WTC11 (cell line): ENCODE data around the gene RABEPK. TPM values are rescaled to one million over a fixed set of nuclear protein-coding genes. Genes with fewer than 3 reads are reported as not detected.

Experiments
- ATAC-seq: fragments of 200-7000 bp; cut with Tn5 transposase; 2 replicates; pipeline ENCODE4 v1.10.0; 2021; ENCODE audit warnings: mild to moderate bottlenecking, moderate library complexity
- CTCF ChIA-PET: fragments of 300-600 bp; sonication (Branson Sonifier 250); formaldehyde crosslinking; loops from one replicate; lab custom pipeline; 2021; ENCODE audit warnings: antibody characterized with exemption; lab: Charles Lee
- POLR2A ChIA-PET: fragments of 350-600 bp; sonication (Branson Sonifier 250); formaldehyde crosslinking; loops from one replicate; lab custom pipeline; 2021; ENCODE audit warnings: antibody characterized with exemption; lab: Charles Lee
- DNase-seq: peaks from one replicate; pipeline ENCODE4 v3.0.0; 2021; ENCODE audit warnings: low spot score
- H3K27ac Mint-ChIP-seq: 2 replicates; pipeline ENCODE4 v1.8.0; 2021; ENCODE audit warnings: mixed read lengths
- H3K27me3 Mint-ChIP-seq: 2 replicates; pipeline ENCODE4 v1.8.0; 2021; ENCODE audit warnings: low read depth, mild to moderate bottlenecking, moderate library complexity, mixed read lengths
- H3K36me3 Mint-ChIP-seq: 2 replicates; pipeline ENCODE4 v1.8.0; 2021; ENCODE audit warnings: mixed read lengths
- H3K4me1 Mint-ChIP-seq: 2 replicates; pipeline ENCODE4 v1.8.0; 2022; ENCODE audit warnings: mixed read lengths
- H3K4me3 Mint-ChIP-seq: 2 replicates; pipeline ENCODE4 v1.8.0; 2021; ENCODE audit warnings: mild to moderate bottlenecking, moderate library complexity, mixed read lengths
- H3K9me3 Mint-ChIP-seq: 2 replicates; pipeline ENCODE4 v1.8.0; 2021; ENCODE audit warnings: mixed read lengths
- CREB1 ChIP-seq: sonication (generic); formaldehyde crosslinking; IDR thresholded peaks from 2 replicates; pipeline ENCODE4 v1.8.0; 2023; ENCODE audit warnings: mild to moderate bottlenecking, missing genetic modification reagents
- EMX1 ChIP-seq: fragments of 250-450 bp; sonication (Bioruptor Pico); IDR thresholded peaks from 2 replicates; pipeline ENCODE4 v1.8.0; 2021; ENCODE audit warnings: mild to moderate bottlenecking
- MXD4 ChIP-seq: fragments of 250-450 bp; sonication (Bioruptor Pico); IDR thresholded peaks from 2 replicates; pipeline ENCODE4 v1.8.0; 2021; ENCODE audit warnings: mild to moderate bottlenecking, moderate library complexity, borderline replicate concordance
- NR3C1 ChIP-seq: sonication (generic); formaldehyde crosslinking; conservative IDR thresholded peaks from 2 replicates; pipeline ENCODE4 v1.8.1; 2023; ENCODE audit warnings: low read depth, mild to moderate bottlenecking, missing genetic modification reagents
- TCF7 ChIP-seq: sonication (generic); formaldehyde crosslinking; IDR thresholded peaks from 2 replicates; pipeline ENCODE4 v1.8.0; 2022; ENCODE audit warnings: mild to moderate bottlenecking, low read depth, missing genetic modification reagents, moderate library complexity
- ZNF121 ChIP-seq: sonication (generic); formaldehyde crosslinking; IDR thresholded peaks from 2 replicates; pipeline ENCODE4 v1.8.0; 2023; ENCODE audit warnings: missing genetic modification reagents
- ZNF138 ChIP-seq: sonication (generic); formaldehyde crosslinking; conservative IDR thresholded peaks from 2 replicates; pipeline ENCODE4 v1.8.1; 2022; ENCODE audit warnings: mild to moderate bottlenecking, moderate library complexity, missing genetic modification reagents
- ZNF317 ChIP-seq: sonication (generic); formaldehyde crosslinking; IDR thresholded peaks from 2 replicates; pipeline ENCODE4 v1.8.1; 2023; ENCODE audit warnings: low read depth, mild to moderate bottlenecking, moderate library complexity, missing genetic modification reagents, borderline replicate concordance
- total RNA-seq: library from RNA; stranded (reverse); gene quantifications from 3 replicates; pipeline ENCODE4 v1.2.3, GENCODE V29; 2021
- TF ChIP-seq, protein P1 (sequence below): sonication (generic); formaldehyde crosslinking; IDR thresholded peaks from 2 replicates; pipeline ENCODE4 v1.8.1; 2023; ENCODE audit warnings: mild to moderate bottlenecking, missing genetic modification reagents, borderline replicate concordance
- TF ChIP-seq, protein P2 (sequence below): sonication (generic); formaldehyde crosslinking; IDR thresholded peaks from 2 replicates; pipeline ENCODE4 v1.8.1; 2023; ENCODE audit warnings: mild to moderate bottlenecking, missing genetic modification reagents, moderate library complexity
- TF ChIP-seq, protein P3 (sequence below): sonication (generic); formaldehyde crosslinking; IDR thresholded peaks from 2 replicates; pipeline ENCODE4 v1.8.0; 2023; ENCODE audit warnings: mild to moderate bottlenecking, missing genetic modification reagents
- TF ChIP-seq, protein P4 (sequence below): sonication (generic); formaldehyde crosslinking; IDR thresholded peaks from 2 replicates; pipeline ENCODE4 v1.8.1; 2022; ENCODE audit warnings: low read depth, mild to moderate bottlenecking, moderate library complexity, missing genetic modification reagents, borderline replicate concordance
- TF ChIP-seq, protein P5 (sequence below): sonication (generic); formaldehyde crosslinking; IDR thresholded peaks from 2 replicates; pipeline ENCODE4 v1.8.0; 2022; ENCODE audit warnings: mild to moderate bottlenecking, missing genetic modification reagents
- TF ChIP-seq, protein P6 (sequence below): sonication (generic); formaldehyde crosslinking; IDR thresholded peaks from 2 replicates; pipeline ENCODE4 v1.8.1; 2022; ENCODE audit warnings: mild to moderate bottlenecking, moderate library complexity, missing genetic modification reagents
- TF ChIP-seq, protein P7 (sequence below): sonication (generic); formaldehyde crosslinking; conservative IDR thresholded peaks from 2 replicates; pipeline ENCODE4 v1.8.1; 2023; ENCODE audit warnings: mild to moderate bottlenecking, low read depth, missing genetic modification reagents, moderate library complexity
- TF ChIP-seq, protein P8 (sequence below): sonication (generic); formaldehyde crosslinking; IDR thresholded peaks from 2 replicates; pipeline ENCODE4 v1.8.1; 2022; ENCODE audit warnings: missing genetic modification reagents, borderline replicate concordance

Gene RABEPK
- total RNA-seq, 1 experiment from 2014 or later = 25.5 TPM

DNA sequence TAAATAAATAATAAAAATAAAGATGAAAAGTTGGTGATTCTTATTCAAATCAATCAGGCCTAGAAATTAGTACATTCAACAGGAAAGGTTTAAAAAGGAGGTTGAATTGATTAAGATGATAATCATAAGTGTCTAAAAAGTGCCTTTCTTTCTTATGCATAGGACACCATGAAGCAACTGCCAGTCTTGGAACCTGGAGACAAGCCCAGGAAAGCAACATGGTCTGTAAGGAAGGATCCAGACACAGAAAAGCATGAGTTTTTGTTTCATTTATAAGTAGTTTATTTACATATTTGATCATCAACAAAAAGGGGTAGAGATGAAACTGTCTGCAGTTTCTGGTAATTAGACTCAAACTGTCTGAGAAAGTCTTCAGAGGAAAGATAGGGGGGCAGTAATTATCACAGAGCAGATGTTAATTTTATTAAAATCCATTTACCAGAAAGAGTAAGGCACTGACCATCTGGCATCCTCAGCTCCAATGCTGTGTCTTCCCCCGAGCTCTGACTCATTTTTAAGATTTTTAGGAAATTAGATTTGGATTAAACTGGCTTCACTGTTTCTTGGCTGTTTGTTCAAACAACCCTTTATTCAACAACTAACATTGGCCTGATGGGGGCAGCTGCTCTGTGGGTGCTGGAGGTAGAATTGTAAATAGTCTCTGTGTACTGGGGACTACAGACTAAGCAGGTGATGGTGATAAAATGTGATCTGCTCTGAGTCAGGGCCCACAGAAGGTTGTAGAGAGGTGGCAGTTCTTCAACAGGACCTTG is 2.7 kb downstream of the RABEPK start (continued):
- TF ChIP-seq, protein P1, sequence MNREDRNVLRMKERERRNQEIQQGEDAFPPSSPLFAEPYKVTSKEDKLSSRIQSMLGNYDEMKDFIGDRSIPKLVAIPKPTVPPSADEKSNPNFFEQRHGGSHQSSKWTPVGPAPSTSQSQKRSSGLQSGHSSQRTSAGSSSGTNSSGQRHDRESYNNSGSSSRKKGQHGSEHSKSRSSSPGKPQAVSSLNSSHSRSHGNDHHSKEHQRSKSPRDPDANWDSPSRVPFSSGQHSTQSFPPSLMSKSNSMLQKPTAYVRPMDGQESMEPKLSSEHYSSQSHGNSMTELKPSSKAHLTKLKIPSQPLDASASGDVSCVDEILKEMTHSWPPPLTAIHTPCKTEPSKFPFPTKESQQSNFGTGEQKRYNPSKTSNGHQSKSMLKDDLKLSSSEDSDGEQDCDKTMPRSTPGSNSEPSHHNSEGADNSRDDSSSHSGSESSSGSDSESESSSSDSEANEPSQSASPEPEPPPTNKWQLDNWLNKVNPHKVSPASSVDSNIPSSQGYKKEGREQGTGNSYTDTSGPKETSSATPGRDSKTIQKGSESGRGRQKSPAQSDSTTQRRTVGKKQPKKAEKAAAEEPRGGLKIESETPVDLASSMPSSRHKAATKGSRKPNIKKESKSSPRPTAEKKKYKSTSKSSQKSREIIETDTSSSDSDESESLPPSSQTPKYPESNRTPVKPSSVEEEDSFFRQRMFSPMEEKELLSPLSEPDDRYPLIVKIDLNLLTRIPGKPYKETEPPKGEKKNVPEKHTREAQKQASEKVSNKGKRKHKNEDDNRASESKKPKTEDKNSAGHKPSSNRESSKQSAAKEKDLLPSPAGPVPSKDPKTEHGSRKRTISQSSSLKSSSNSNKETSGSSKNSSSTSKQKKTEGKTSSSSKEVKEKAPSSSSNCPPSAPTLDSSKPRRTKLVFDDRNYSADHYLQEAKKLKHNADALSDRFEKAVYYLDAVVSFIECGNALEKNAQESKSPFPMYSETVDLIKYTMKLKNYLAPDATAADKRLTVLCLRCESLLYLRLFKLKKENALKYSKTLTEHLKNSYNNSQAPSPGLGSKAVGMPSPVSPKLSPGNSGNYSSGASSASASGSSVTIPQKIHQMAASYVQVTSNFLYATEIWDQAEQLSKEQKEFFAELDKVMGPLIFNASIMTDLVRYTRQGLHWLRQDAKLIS (CRISPR knock-in tag) = no peak
- TF ChIP-seq, protein P2, sequence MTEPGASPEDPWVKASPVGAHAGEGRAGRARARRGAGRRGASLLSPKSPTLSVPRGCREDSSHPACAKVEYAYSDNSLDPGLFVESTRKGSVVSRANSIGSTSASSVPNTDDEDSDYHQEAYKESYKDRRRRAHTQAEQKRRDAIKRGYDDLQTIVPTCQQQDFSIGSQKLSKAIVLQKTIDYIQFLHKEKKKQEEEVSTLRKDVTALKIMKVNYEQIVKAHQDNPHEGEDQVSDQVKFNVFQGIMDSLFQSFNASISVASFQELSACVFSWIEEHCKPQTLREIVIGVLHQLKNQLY (CRISPR knock-in tag) = no peak
- TF ChIP-seq, protein P3, sequence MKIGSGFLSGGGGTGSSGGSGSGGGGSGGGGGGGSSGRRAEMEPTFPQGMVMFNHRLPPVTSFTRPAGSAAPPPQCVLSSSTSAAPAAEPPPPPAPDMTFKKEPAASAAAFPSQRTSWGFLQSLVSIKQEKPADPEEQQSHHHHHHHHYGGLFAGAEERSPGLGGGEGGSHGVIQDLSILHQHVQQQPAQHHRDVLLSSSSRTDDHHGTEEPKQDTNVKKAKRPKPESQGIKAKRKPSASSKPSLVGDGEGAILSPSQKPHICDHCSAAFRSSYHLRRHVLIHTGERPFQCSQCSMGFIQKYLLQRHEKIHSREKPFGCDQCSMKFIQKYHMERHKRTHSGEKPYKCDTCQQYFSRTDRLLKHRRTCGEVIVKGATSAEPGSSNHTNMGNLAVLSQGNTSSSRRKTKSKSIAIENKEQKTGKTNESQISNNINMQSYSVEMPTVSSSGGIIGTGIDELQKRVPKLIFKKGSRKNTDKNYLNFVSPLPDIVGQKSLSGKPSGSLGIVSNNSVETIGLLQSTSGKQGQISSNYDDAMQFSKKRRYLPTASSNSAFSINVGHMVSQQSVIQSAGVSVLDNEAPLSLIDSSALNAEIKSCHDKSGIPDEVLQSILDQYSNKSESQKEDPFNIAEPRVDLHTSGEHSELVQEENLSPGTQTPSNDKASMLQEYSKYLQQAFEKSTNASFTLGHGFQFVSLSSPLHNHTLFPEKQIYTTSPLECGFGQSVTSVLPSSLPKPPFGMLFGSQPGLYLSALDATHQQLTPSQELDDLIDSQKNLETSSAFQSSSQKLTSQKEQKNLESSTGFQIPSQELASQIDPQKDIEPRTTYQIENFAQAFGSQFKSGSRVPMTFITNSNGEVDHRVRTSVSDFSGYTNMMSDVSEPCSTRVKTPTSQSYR (CRISPR knock-in tag) = no peak
- TF ChIP-seq, protein P4, sequence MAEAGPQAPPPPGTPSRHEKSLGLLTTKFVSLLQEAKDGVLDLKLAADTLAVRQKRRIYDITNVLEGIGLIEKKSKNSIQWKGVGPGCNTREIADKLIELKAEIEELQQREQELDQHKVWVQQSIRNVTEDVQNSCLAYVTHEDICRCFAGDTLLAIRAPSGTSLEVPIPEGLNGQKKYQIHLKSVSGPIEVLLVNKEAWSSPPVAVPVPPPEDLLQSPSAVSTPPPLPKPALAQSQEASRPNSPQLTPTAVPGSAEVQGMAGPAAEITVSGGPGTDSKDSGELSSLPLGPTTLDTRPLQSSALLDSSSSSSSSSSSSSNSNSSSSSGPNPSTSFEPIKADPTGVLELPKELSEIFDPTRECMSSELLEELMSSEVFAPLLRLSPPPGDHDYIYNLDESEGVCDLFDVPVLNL = no peak
- TF ChIP-seq, protein P5, sequence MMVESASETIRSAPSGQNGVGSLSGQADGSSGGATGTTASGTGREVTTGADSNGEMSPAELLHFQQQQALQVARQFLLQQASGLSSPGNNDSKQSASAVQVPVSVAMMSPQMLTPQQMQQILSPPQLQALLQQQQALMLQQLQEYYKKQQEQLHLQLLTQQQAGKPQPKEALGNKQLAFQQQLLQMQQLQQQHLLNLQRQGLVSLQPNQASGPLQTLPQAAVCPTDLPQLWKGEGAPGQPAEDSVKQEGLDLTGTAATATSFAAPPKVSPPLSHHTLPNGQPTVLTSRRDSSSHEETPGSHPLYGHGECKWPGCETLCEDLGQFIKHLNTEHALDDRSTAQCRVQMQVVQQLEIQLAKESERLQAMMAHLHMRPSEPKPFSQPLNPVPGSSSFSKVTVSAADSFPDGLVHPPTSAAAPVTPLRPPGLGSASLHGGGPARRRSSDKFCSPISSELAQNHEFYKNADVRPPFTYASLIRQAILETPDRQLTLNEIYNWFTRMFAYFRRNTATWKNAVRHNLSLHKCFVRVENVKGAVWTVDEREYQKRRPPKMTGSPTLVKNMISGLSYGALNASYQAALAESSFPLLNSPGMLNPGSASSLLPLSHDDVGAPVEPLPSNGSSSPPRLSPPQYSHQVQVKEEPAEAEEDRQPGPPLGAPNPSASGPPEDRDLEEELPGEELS (CRISPR knock-in tag) = no peak
- TF ChIP-seq EMX1 (CRISPR knock-in tag) = no peak
- TF ChIP-seq ZNF317 (CRISPR knock-in tag) = no peak
- TF ChIP-seq ZNF121 = no peak
- no peak for TF ChIP-seq NR3C1 (CRISPR knock-in tag)
- TF ChIP-seq, protein P6, sequence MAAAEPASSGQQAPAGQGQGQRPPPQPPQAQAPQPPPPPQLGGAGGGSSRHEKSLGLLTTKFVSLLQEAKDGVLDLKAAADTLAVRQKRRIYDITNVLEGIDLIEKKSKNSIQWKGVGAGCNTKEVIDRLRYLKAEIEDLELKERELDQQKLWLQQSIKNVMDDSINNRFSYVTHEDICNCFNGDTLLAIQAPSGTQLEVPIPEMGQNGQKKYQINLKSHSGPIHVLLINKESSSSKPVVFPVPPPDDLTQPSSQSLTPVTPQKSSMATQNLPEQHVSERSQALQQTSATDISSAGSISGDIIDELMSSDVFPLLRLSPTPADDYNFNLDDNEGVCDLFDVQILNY = no peak

DNA sequence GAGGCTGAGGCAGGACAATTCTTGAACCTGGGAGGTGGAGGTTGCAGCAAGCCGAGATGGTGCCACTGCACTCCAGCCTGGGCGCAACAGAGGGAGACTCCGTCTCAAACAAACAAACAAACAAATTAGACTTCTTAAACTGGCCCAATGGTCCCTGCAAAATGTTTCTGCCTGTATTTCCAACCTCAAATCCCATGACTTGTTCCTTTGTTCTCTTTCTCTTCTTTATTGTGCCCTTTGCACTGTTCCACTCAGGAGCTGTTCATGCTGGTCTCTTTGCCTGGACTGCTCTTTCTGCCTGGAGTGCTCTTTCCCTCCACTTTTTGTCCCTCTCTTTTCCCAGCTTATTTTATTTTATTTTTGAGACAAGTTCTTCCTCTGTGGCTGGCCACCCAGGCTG is 4.1 kb downstream of the RABEPK start:
- Mint-ChIP-seq H3K36me3 (peaks cover 17% of the 10 kb centered on the region), H3K27me3 (no peaks in the 10 kb centered on the region; the same call in 1 of the 2 replicates), H3K4me3 (no peak overlapping the region), H3K4me1 (peaks cover 6% of the 10 kb centered on the region), H3K9me3 (no peaks in the 10 kb centered on the region), H3K27ac (no peak overlapping the region)
- ChIA-PET CTCF (no interaction called here), POLR2A (no interaction called here)
- no peak for ATAC-seq
- no peak for DNase-seq
- TF ChIP-seq TCF7 (no peak), MXD4 (CRISPR knock-in tag) (no peak), ZNF138 (CRISPR knock-in tag) (no peak), CREB1 (CRISPR knock-in tag) (no peak)
- TF ChIP-seq, protein P7, sequence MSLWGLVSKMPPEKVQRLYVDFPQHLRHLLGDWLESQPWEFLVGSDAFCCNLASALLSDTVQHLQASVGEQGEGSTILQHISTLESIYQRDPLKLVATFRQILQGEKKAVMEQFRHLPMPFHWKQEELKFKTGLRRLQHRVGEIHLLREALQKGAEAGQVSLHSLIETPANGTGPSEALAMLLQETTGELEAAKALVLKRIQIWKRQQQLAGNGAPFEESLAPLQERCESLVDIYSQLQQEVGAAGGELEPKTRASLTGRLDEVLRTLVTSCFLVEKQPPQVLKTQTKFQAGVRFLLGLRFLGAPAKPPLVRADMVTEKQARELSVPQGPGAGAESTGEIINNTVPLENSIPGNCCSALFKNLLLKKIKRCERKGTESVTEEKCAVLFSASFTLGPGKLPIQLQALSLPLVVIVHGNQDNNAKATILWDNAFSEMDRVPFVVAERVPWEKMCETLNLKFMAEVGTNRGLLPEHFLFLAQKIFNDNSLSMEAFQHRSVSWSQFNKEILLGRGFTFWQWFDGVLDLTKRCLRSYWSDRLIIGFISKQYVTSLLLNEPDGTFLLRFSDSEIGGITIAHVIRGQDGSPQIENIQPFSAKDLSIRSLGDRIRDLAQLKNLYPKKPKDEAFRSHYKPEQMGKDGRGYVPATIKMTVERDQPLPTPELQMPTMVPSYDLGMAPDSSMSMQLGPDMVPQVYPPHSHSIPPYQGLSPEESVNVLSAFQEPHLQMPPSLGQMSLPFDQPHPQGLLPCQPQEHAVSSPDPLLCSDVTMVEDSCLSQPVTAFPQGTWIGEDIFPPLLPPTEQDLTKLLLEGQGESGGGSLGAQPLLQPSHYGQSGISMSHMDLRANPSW = no peak
- TF ChIP-seq, protein P8, sequence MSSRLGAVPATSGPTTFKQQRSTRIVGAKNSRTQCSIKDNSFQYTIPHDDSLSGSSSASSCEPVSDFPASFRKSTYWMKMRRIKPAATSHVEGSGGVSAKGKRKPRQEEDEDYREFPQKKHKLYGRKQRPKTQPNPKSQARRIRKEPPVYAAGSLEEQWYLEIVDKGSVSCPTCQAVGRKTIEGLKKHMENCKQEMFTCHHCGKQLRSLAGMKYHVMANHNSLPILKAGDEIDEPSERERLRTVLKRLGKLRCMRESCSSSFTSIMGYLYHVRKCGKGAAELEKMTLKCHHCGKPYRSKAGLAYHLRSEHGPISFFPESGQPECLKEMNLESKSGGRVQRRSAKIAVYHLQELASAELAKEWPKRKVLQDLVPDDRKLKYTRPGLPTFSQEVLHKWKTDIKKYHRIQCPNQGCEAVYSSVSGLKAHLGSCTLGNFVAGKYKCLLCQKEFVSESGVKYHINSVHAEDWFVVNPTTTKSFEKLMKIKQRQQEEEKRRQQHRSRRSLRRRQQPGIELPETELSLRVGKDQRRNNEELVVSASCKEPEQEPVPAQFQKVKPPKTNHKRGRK (CRISPR knock-in tag) = no peak
